HFFc6 (cell line): ENCODE measurements around the gene AOX1. TPM values are rescaled to one million over a fixed set of nuclear protein-coding genes. Genes with fewer than 3 reads are reported as not detected.

Experiments
- DNase-seq: peaks from one replicate; pipeline ENCODE4 v3.0.0-alpha.2; 2018
- H3K27ac Mint-ChIP-seq: 2 replicates; pipeline ENCODE4 v1.8.0; 2020; ENCODE audit warnings: mild to moderate bottlenecking, mixed read lengths
- H3K27me3 Mint-ChIP-seq: 2 replicates; pipeline ENCODE4 v1.8.0; 2021; ENCODE audit warnings: mild to moderate bottlenecking, moderate library complexity, mixed read lengths; ENCODE audit not compliant: insufficient read depth
- H3K36me3 Mint-ChIP-seq: 2 replicates; pipeline ENCODE4 v1.8.0; 2021; ENCODE audit warnings: low read depth, mixed read lengths
- H3K4me1 Mint-ChIP-seq: 2 replicates; pipeline ENCODE4 v1.8.0; 2020; ENCODE audit warnings: low read depth, mixed read lengths
- H3K4me3 Mint-ChIP-seq: 2 replicates; pipeline ENCODE4 v1.8.0; 2020; ENCODE audit warnings: mild to moderate bottlenecking, moderate library complexity, mixed read lengths
- H3K9me3 Mint-ChIP-seq: 2 replicates; pipeline ENCODE4 v1.8.0; 2020; ENCODE audit warnings: mild to moderate bottlenecking, mixed read lengths
- total RNA-seq, 6 experiments: library from RNA; stranded (reverse); fragmentation: NEBNext Ultra II Directional; extraction: Animal tissue kit (Norgen Biotek cat#: 25700); gene quantifications; 2 replicates in 1 of 6; 3 replicates in 5 of 6; pipeline ENCODE4 v1.2.3, GENCODE V29; 2021
- TF ChIP-seq, protein P1 (sequence below): fragments of 200-600 bp; sonication (generic); IDR thresholded peaks from 2 replicates; pipeline ENCODE4 v1.5.0; 2021; ENCODE audit warnings: antibody characterized with exemption, mild to moderate bottlenecking

AOX1 gene
- total RNA-seq, 6 experiments from 2014 or later: 46.7 to 71.7 (median 62.1) TPM

DNA sequence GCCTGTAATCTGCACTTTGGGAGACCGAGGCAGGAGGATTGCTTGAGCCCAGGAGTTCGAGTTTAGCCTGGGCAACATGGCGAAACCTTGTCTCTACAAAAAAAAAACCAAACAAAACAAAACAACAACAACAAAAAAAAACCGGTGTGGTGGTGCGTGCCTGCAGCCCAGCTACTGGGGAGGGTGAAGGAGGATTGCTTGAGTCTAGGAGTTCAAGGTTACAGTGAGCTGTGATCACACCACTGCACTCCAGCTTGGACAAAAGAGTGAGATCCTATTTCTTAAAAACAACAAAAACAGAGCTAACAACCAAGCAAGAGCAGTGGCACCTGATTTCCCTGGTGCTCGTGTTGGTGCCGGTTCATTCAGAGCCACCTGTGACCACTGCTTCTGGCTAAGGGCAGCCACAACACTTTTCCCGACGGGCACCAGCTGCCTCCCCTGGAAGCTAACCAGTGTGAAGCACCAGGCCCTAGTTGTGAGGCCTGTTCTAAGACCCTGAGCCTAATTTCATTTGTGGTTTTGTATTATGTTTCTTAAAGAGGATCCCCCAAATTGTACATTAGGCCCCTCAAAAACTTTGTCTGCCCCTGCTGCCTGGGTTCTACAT, 1.3 kb downstream of the AOX1 start:
- Mint-ChIP-seq H3K36me3 (no peaks in the 10 kb centered on the region; the same call in 1 of the 2 replicates), H3K9me3 (no peaks in the 10 kb centered on the region), H3K27me3 (peaks cover 2% of the 10 kb centered on the region), H3K27ac (no peak overlapping the region), H3K4me3 (no peak overlapping the region), H3K4me1 (peaks cover 40% of the 10 kb centered on the region)
- DNase-seq: no peak
- TF ChIP-seq, protein P1, sequence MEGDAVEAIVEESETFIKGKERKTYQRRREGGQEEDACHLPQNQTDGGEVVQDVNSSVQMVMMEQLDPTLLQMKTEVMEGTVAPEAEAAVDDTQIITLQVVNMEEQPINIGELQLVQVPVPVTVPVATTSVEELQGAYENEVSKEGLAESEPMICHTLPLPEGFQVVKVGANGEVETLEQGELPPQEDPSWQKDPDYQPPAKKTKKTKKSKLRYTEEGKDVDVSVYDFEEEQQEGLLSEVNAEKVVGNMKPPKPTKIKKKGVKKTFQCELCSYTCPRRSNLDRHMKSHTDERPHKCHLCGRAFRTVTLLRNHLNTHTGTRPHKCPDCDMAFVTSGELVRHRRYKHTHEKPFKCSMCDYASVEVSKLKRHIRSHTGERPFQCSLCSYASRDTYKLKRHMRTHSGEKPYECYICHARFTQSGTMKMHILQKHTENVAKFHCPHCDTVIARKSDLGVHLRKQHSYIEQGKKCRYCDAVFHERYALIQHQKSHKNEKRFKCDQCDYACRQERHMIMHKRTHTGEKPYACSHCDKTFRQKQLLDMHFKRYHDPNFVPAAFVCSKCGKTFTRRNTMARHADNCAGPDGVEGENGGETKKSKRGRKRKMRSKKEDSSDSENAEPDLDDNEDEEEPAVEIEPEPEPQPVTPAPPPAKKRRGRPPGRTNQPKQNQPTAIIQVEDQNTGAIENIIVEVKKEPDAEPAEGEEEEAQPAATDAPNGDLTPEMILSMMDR: no peak

DNA sequence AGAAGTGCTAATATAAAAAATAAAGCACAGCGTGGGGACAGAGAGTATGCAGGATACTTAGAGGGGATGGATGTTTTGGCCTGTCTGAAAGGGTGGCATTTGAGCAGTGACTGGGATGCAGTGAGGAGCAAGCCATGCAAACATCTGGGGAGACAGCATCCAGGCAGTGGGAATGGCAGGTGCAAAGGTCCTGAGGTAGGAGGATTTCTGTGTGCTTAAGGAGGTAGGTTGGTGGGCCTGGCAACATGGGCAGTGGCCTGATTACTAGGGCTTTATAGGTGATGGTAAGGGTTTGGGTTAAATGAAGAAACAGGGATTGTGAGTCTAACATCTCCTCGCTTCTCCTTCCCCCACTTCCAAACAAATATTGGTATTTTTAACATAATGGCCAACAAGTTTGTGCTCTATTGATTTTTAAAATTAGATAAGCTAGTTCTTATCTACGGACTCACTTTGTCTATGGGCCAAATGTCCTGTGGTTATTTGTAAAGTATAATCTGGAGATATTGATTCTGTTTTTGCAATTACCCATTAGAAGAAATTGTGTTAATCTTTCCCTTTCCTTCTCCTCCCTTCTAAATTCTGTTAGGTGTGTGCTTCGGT, 2.4 kb downstream of the AOX1 start:
- Mint-ChIP-seq H3K27me3 (peaks cover 2% of the 10 kb centered on the region), H3K36me3 (no peaks in the 10 kb centered on the region; the same call in 1 of the 2 replicates), H3K9me3 (no peaks in the 10 kb centered on the region), H3K4me1 (peaks cover 47% of the 10 kb centered on the region), H3K4me3 (no peak overlapping the region), H3K27ac (no peak overlapping the region)
- no peak for DNase-seq
- TF ChIP-seq, protein P1: no peak

DNA sequence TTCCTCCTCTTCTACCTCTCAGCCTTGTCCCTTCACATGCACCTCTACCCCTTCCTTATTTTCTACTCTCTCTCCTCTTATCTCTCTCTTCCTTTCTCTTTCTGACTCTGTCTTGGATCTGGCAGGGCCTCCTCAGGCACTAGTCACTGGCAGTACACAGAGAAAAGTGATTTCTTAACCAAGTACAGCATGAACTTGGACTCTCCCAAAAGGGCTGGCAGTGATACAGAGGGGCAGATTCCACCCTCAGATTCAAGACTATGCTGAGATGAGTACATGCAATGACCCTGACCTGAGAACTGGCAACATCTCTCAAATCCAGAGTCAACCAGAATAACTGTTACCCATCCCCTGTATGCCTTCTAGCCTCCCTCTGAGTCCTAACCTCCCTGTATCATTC, 4.3 kb downstream of the AOX1 start:
- Mint-ChIP-seq H3K4me1 (peaks cover 56% of the 10 kb centered on the region), H3K4me3 (no peak overlapping the region), H3K36me3 (no peaks in the 10 kb centered on the region), H3K27me3 (peaks cover 2% of the 10 kb centered on the region; the same call in 1 of the 2 replicates), H3K9me3 (no peaks in the 10 kb centered on the region), H3K27ac (peak overlapping the region; percentile 20; the same call in 1 of the 2 replicates)
- DNase-seq: no peak
- TF ChIP-seq, protein P1: no peak

DNA sequence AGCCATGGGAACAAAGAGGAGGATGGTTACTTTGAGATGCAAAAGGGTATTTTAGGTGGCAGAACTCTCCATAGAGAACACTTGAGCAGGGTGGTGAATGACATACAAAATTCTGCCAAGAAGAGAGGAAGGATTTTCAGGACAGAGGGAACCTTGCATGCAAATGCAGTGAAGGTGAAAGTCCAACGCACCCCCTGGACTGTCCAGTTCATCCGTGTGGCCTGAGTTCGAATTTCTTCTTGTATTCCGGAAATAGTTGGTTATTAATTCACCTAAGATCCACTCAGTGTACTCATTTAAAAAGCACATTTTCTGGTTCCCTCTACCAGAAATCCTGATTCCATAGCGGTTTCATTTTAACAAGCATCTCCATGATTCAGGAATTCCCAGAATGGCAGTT, 5.5 kb downstream of the AOX1 start:
- Mint-ChIP-seq H3K36me3 (peaks cover 8% of the 10 kb centered on the region), H3K9me3 (no peaks in the 10 kb centered on the region), H3K4me3 (no peak overlapping the region), H3K27me3 (peaks cover under 1% of the 10 kb centered on the region; the same call in 1 of the 2 replicates), H3K27ac (no peak overlapping the region), H3K4me1 (peaks cover 48% of the 10 kb centered on the region)
- TF ChIP-seq, protein P1: no peak
- no peak for DNase-seq

DNA sequence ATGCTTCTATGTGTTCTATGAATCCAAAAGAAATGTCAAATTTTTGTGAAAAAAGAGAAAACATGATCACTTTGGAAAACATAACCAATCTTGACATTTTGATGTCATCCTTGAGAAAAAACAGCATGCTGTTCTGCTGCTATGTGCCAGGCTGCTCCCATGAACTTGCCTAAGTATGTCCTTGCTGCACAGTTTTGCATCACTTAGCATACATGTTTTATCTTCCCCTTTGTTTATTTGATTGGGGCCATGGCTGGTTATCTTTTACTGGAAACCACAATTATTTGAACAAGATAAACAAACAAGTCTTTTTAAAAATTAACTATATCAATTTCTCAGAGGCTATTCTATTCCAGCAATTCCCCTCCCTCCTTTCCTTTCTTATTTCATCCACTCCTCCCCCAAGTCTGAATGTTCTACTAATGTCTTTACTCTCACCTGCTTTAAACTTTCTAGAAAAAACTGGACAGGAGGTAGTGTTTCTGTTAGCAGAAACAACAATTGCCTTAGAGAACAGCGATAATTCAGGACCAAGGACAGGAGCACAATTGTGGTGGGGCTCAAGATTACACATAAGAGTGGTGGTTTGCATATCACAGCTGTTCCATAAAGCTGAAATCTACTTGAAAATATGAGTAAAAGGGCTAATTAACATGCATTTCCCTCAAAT, 6.7 kb downstream of the AOX1 start:
- no peak for DNase-seq
- Mint-ChIP-seq H3K4me3 (no peak overlapping the region), H3K4me1 (peaks cover 44% of the 10 kb centered on the region), H3K27ac (no peak overlapping the region), H3K9me3 (no peaks in the 10 kb centered on the region), H3K27me3 (no peaks in the 10 kb centered on the region), H3K36me3 (peaks cover 8% of the 10 kb centered on the region)
- TF ChIP-seq, protein P1: no peak
